AG04450 (cell line): Measurements from ENCODE around the gene CELA1. TPM values are rescaled to one million over a fixed set of nuclear protein-coding genes. Genes with fewer than 3 reads are reported as not detected.
A peak's percentile ranks its signal among the peaks of the same experiment; 100 is the strongest.
"Not testable (repeated sequence)": the region's sequence is repeated elsewhere in the genome, so short reads cannot be mapped to it uniquely, and the experiment has no call there.

Experiments used
- CTCF ChIA-PET: fragments of 300-600, 350-600 bp; formaldehyde crosslinking; extraction: SDS; loops from one replicate; lab custom pipeline; 2022; ENCODE audit warnings: antibody characterized with exemption, inconsistent platforms; lab: Charles Lee
- POLR2A ChIA-PET: fragments of 350-600 bp; formaldehyde crosslinking; extraction: SDS; loops from one replicate; lab custom pipeline; 2021; ENCODE audit warnings: antibody characterized with exemption, inconsistent platforms; lab: Yijun Ruan, JAX
- DNase-seq: peaks from one replicate; pipeline ENCODE4 v3.0.0-alpha.2; 2011; ENCODE audit warnings: low read depth, low spot score
- H3K27ac ChIP-seq: one replicate; pipeline ENCODE4 v1.5.1; 2012; ENCODE audit warnings: low read depth, low read length, control low read depth
- H3K27me3 ChIP-seq: one replicate; pipeline ENCODE4 v1.6.0; 2012; ENCODE audit warnings: low read length; ENCODE audit not compliant: control insufficient read depth, insufficient read depth
- H3K4me3 ChIP-seq: 2 replicates; pipeline ENCODE4 v1.5.1; 2011; ENCODE audit warnings: mild to moderate bottlenecking, low read depth, low read length, control low read depth
- H3K9me3 ChIP-seq: 2 replicates; pipeline ENCODE4 v1.5.1; 2012; ENCODE audit warnings: low read length; ENCODE audit not compliant: control insufficient read depth, insufficient read depth
- polyA plus RNA-seq: library from polyadenylated mRNA; depleted of rRNA; stranded (reverse); fragments of >200 nt; gene quantifications from 2 replicates; pipeline ENCODE4 v1.2.3, GENCODE V29; 2011
- TF ChIP-seq, protein P1 (sequence below): IDR thresholded peaks from 2 replicates; pipeline ENCODE4 v1.5.1; 2011; ENCODE audit warnings: low read depth, low read length, control low read depth, inconsistent platforms

The CELA1 gene
- polyA plus RNA-seq, 1 experiment: 0.79 TPM

DNA sequence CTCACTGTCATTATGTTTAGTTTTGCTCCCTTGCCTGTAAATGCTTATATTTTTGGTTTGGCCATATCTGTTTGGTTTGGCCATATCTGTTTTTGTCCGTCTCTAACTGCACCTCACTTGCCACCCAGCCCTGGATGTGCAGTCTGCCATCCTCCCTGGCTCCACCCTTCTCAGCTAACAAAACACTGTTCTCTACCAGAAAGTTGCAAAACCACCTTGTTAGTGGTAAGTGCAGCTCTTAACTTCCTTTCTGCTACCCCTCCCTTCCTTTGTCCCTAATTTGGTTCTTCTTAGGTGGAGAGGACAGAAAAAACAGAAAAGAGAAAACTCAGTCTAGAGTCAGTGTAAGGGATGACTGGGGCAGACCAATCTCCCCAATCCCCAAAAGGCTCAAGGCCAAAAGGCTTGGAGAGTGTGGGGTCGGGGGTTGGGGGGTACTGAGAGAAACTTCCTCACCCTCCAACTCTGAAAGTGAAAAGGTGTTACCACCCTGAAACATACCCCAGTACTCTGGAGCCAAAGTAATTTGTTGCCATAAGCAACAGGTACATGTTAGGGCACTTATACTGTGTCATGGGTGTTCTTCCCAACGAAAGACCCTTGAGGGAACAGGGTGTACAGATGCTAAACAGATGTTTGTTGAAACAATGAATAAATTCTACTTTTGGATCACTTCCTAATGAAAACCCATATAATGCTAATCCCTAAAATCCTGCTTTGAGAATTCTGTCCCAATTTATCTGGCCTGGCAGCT, 27.5 kb downstream of the CELA1 start:
- H3K9me3 ChIP-seq: no peaks in the 10 kb centered on the region
- TF ChIP-seq, protein P1, sequence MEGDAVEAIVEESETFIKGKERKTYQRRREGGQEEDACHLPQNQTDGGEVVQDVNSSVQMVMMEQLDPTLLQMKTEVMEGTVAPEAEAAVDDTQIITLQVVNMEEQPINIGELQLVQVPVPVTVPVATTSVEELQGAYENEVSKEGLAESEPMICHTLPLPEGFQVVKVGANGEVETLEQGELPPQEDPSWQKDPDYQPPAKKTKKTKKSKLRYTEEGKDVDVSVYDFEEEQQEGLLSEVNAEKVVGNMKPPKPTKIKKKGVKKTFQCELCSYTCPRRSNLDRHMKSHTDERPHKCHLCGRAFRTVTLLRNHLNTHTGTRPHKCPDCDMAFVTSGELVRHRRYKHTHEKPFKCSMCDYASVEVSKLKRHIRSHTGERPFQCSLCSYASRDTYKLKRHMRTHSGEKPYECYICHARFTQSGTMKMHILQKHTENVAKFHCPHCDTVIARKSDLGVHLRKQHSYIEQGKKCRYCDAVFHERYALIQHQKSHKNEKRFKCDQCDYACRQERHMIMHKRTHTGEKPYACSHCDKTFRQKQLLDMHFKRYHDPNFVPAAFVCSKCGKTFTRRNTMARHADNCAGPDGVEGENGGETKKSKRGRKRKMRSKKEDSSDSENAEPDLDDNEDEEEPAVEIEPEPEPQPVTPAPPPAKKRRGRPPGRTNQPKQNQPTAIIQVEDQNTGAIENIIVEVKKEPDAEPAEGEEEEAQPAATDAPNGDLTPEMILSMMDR: no peak
- H3K27ac ChIP-seq: no peak overlapping the region
- no peaks in the 10 kb centered on the region for H3K27me3 ChIP-seq
- ChIA-PET POLR2A (no interaction called here), CTCF (interaction anchor here (2.0 kb wide), 1 partner anchor 22 kb away, joined by 6 read pairs; no protein-coding TSS in a partner anchor)
- no peak overlapping the region for H3K4me3 ChIP-seq
- no peak for DNase-seq

DNA sequence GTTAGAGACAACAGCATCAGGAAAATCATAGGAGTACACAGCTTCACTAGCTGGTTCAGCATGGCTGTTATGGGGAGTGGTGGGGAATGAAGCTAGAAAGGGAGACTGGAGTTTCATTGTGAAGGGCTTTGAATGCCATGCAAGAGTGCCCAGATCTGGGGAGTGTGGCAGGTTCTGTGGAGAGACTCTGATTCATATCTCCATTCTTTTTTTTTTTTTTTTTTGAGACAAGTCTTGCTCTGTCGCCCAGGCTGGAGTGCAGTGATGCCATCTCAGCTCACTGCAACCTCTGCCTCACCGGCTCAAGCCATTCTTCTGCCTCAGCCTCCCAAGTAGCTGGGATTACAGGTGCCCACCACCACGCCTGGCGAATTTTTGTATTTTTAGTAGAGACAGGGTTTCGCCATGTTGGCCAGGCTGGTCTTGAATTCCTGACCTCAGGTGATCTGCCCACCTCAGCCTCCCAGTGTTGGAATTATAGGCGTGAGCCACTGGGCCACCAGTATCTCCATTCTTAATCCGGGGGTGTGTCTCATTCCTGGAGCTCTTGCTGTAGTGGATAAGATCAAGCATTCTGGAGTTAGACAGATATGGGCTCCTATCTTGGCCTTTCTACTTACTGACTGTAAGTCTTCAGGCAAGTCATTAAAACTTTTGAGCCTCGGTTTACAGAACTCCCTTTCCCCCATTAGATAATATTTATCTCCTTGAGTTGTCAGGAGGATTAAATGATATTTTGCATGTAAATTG, 28.2 kb downstream of the CELA1 start:
- not testable (repeated sequence) for DNase-seq, H3K27me3 ChIP-seq, H3K9me3 ChIP-seq, H3K27ac ChIP-seq, H3K4me3 ChIP-seq
- POLR2A ChIA-PET: interaction anchor here (0.6 kb wide), 1 partner anchor 32 kb away, joined by 5 read pairs; no protein-coding TSS in a partner anchor
- CTCF ChIA-PET: interaction anchor here (0.6 to 2.0 kb wide), 2 partner anchors 11 to 23 kb away, joined by 4 to 6 read pairs; no protein-coding TSS in a partner anchor

DNA sequence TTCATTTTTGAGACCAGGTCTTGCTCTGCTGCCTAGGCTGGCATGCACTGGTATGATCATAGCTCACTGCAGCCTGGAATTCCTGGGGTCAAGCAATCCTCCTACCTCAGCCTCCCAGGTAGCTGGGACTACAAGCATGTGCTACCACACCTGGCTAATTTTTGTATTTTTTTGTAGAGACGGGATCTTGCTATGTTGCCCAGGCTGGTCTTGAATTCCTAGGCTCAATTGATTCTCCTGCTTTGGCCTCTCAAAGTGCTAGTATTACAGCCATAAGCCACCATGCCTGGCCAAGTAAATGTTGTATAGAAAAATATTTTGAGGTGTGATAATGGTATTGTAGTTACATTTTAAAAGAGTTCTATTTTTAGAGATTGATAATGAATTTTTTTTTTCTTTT, 35.1 kb downstream of the CELA1 start:
- CTCF ChIA-PET: interaction anchor here (0.9 kb wide), 1 partner anchor 140 kb away, joined by 3 read pairs; no protein-coding TSS in a partner anchor
- H3K27ac ChIP-seq: no peak overlapping the region
- H3K27me3 ChIP-seq: no peaks in the 10 kb centered on the region
- POLR2A ChIA-PET: interaction anchor here (0.7 to 0.8 kb wide), 2 partner anchors 111 to 884 kb away, joined by 3 to 5 read pairs; no protein-coding TSS in a partner anchor
- no peaks in the 10 kb centered on the region for H3K9me3 ChIP-seq
- H3K4me3 ChIP-seq: no peak overlapping the region
- TF ChIP-seq, protein P1: no peak
- DNase-seq: no peak

DNA sequence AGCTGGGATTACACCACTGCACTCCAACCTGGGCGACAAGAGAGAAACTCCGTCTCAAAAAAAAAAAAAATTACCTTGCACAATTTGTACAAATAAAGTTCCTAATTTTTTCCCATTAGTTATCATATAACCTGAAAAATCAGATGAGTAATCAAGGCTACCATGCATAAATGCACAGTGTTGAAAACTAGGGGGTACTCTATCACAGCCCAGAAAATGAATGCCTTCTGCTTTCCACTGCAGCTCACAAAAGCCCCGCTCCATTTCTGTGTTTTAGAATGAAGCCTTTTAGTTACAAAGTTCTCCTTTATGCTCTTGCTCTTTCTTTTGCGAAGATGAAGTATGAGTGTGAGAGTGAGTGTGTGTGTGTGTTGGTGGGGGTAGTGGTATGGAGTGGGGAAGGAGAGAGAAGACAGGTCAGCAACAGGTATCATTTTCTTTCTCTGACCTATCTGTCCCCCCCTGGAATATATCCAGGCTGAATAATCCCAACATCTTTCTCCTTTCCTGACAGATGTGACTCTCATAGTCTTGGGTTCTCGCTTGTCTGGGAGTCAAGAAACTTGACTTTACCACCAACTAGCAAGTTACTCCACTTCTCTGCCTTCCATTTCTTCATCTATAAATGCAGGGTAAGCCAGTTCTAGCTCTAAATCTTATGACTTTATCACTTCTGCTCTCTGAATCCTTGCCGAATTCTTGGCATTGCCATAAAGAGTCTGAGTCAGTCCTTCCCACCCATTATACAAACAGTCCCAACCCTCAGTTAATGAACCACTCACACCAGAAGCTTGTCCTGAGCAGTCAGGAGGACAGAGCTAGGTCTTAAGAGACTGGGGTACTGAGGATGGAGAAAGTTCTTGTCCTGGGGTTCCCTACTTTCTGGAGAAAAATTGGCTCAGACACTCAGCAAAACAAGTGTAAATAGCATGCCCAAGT, 38.6 kb downstream of the CELA1 start:
- H3K9me3 ChIP-seq: no peaks in the 10 kb centered on the region
- ChIA-PET POLR2A (no interaction called here), CTCF (interaction anchor here (0.6 to 1.0 kb wide), 2 partner anchors 10 to 33 kb away, joined by 3 to 4 read pairs; no protein-coding TSS in a partner anchor)
- H3K27ac ChIP-seq: no peak overlapping the region
- TF ChIP-seq, protein P1: no peak
- H3K4me3 ChIP-seq: no peak overlapping the region
- peak; percentile 55 for DNase-seq
- H3K27me3 ChIP-seq: peaks cover 2% of the 10 kb centered on the region

DNA sequence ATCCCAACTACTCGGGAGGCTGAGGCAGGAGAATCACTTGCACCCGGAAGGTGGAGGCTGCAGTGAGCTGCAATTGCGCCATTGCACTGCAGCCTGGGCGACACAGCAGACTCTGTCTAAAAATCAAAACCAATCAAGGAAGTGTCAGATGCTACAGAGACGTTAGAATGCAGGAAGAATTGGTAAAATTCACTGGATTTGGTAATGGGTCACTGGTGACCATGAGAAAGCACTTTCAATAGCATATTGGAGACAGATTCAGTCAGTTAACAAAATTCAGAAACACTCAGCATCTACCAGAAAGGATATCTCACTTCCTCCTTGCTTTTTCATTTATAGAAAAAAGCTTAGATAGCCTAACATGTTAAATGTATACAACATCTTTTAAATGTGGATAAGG, 40.0 kb downstream of the CELA1 start:
- no peak for DNase-seq
- H3K27me3 ChIP-seq: peaks cover 2% of the 10 kb centered on the region
- no peak overlapping the region for H3K27ac ChIP-seq
- no peaks in the 10 kb centered on the region for H3K9me3 ChIP-seq
- ChIA-PET POLR2A (no interaction called here), CTCF (interaction anchor here (0.7 kb wide), 1 partner anchor 7 kb away, joined by 4 read pairs; no protein-coding TSS in a partner anchor)
- H3K4me3 ChIP-seq: no peak overlapping the region
- TF ChIP-seq, protein P1: no peak

DNA sequence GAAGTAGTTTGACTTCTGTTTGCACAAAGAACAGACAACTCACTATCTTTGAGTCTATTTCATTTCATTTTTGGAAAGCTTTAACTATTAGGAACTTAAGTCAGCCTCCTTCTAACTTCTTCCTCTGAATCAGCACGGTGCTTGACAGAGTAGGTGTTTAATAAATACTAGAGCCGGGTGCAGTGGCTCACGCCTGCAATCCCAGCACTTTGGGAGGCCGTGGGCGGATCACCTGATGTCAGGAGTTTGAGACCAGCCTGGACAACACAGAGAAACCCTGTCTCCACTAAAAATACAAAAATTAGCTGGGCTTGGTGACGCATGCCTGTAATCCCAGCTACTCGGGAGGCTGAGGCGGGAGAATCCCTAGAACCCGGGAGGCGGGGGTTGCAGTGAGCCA, 45.7 kb downstream of the CELA1 start:
- H3K27ac ChIP-seq, H3K9me3 ChIP-seq, H3K27me3 ChIP-seq, H3K4me3 ChIP-seq, DNase-seq, POLR2A ChIA-PET: not testable (repeated sequence)
- CTCF ChIA-PET: interaction anchor here (1.2 kb wide), 1 partner anchor 40 kb away, joined by 3 read pairs; no protein-coding TSS in a partner anchor
